Skeletal muscle tissue (tissue), 4 donors: Measurements from ENCODE around the gene TMEM119. TPM values are rescaled to one million over a fixed set of nuclear protein-coding genes. Genes with fewer than 3 reads are reported as not detected.

Experiments used
- H3K27ac ChIP-seq: one replicate; pipeline ENCODE4 v1.7.0; 2013; ENCODE audit warnings: mild to moderate bottlenecking, low read depth, low read length, inconsistent platforms
- H3K27me3 ChIP-seq, 3 donors: one replicate each; pipeline ENCODE4 v1.7.0; 2013; ENCODE audit warnings: low read length in 3 of 3; ENCODE audit not compliant: control insufficient read depth in 3 of 3, insufficient read depth in 3 of 3
- H3K36me3 ChIP-seq, 3 donors: one replicate each; pipeline ENCODE4 v1.7.0; 2013; ENCODE audit warnings: low read length in 3 of 3; ENCODE audit not compliant: control insufficient read depth in 3 of 3, insufficient read depth in 3 of 3
- H3K4me1 ChIP-seq, 3 donors: one replicate each; pipeline ENCODE4 v1.7.0; 2013; ENCODE audit warnings: low read length in 3 of 3, mild to moderate bottlenecking in 3 of 3; ENCODE audit not compliant: control insufficient read depth in 3 of 3, insufficient read depth in 3 of 3
- H3K4me3 ChIP-seq, 3 donors: one replicate each; pipeline ENCODE4 v1.7.0; 2013; ENCODE audit warnings: low read length in 3 of 3
- H3K9ac ChIP-seq, 3 donors: one replicate each; pipeline ENCODE4 v1.7.0; 2013; ENCODE audit warnings: low read length in 3 of 3, mild to moderate bottlenecking in 3 of 3, moderate library complexity in 2 of 3, low read depth in 1 of 3
- H3K9me3 ChIP-seq, 3 donors: one replicate each; pipeline ENCODE4 v1.7.0; 2013; ENCODE audit warnings: low read length in 3 of 3; ENCODE audit not compliant: control insufficient read depth in 3 of 3
- total RNA-seq: library from RNA; depleted of rRNA; stranded (reverse); fragments of >200 nt; gene quantifications from one replicate; pipeline ENCODE4 v1.2.3, GENCODE V29; 2014
- donor health status: Osteomylitis.

TMEM119 gene
- total RNA-seq, 1 donor from 2014 or later, result 37.1 TPM

GRCh38 chr12:108641446-108642268, 43.8 kb upstream of the TMEM119 start:
- Histone ChIP-seq H3K4me1 (peaks cover 27 to 52% (median 41%) of the 10 kb centered on the region in 3 donors), H3K9ac (no peak overlapping the region), H3K36me3 (peaks cover 13 to 21% (median 18%) of the 10 kb centered on the region in 3 donors), H3K4me3 (no peak overlapping the region), H3K9me3 (no peaks in the 10 kb centered on the region), H3K27ac (peak overlapping the region; percentile 52), H3K27me3 (peaks cover 0 to 16% (median 0%) of the 10 kb centered on the region in 3 donors)

- Histone ChIP-seq H3K27ac (no peak overlapping the region), H3K36me3 (peaks cover 6 to 14% (median 11%) of the 10 kb centered on the region in 3 donors), H3K27me3 (peaks cover 0 to 16% (median 0%) of the 10 kb centered on the region in 3 donors), H3K9ac (no peak overlapping the region), H3K4me3 (no peak overlapping the region), H3K9me3 (no peaks in the 10 kb centered on the region), H3K4me1 (peaks cover 24 to 51% (median 41%) of the 10 kb centered on the region in 3 donors)
These were observed 43.0 kb upstream of the TMEM119 start for GRCh38 chr12:108640802-108641445.

GRCh38 chr12:108638997-108639822, 41.3 kb upstream of the TMEM119 start:
- H3K4me1 ChIP-seq, result peaks cover 22 to 51% (median 44%) of the 10 kb centered on the region in 3 donors
- H3K36me3 ChIP-seq, result no peaks in the 10 kb centered on the region
- no peak overlapping the region for H3K27ac ChIP-seq
- H3K4me3 ChIP-seq, result no peak overlapping the region
- no peaks in the 10 kb centered on the region for H3K9me3 ChIP-seq
- H3K27me3 ChIP-seq, result peaks cover 0 to 19% (median 3%) of the 10 kb centered on the region in 3 donors
- peak overlapping the region in 1 of 3 donors; percentile 28 for H3K9ac ChIP-seq

- Histone ChIP-seq H3K4me3 (peak overlapping the region in 1 of 3 donors; percentile 49), H3K9ac (peak overlapping the region; percentile 12 to 66 (median 28)), H3K27ac (no peak overlapping the region), H3K27me3 (peaks cover 0 to 19% (median 3%) of the 10 kb centered on the region in 3 donors), H3K9me3 (no peaks in the 10 kb centered on the region), H3K36me3 (no peaks in the 10 kb centered on the region), H3K4me1 (peaks cover 14 to 53% (median 37%) of the 10 kb centered on the region in 3 donors)
These were observed 40.4 kb upstream of the TMEM119 start for GRCh38 chr12:108638141-108638827.

GRCh38 chr12:108637222-108637971, 39.5 kb upstream of the TMEM119 start:
- H3K27me3 ChIP-seq, result peaks cover 0 to 19% (median 3%) of the 10 kb centered on the region in 3 donors
- no peak overlapping the region for H3K27ac ChIP-seq
- no peak overlapping the region for H3K4me3 ChIP-seq
- H3K4me1 ChIP-seq, result peaks cover 14 to 48% (median 31%) of the 10 kb centered on the region in 3 donors
- no peaks in the 10 kb centered on the region for H3K9me3 ChIP-seq
- no peaks in the 10 kb centered on the region for H3K36me3 ChIP-seq
- H3K9ac ChIP-seq, result peak overlapping the region in 1 of 3 donors; percentile 23

GRCh38 chr12:108635997-108636808, 38.3 kb upstream of the TMEM119 start:
- H3K9ac ChIP-seq, result no peak overlapping the region
- no peaks in the 10 kb centered on the region for H3K36me3 ChIP-seq
- H3K4me3 ChIP-seq, result no peak overlapping the region
- H3K27me3 ChIP-seq, result peaks cover 0 to 19% (median 3%) of the 10 kb centered on the region in 3 donors
- H3K9me3 ChIP-seq, result no peaks in the 10 kb centered on the region
- no peak overlapping the region for H3K27ac ChIP-seq
- peaks cover 12 to 36% (median 21%) of the 10 kb centered on the region in 3 donors for H3K4me1 ChIP-seq

- no peak overlapping the region for H3K27ac ChIP-seq
- H3K9ac ChIP-seq, result no peak overlapping the region
- no peaks in the 10 kb centered on the region for H3K9me3 ChIP-seq
- H3K36me3 ChIP-seq, result no peaks in the 10 kb centered on the region
- no peak overlapping the region for H3K4me3 ChIP-seq
- H3K27me3 ChIP-seq, result peaks cover 0 to 19% (median 3%) of the 10 kb centered on the region in 3 donors
- H3K4me1 ChIP-seq, result peaks cover 12 to 38% (median 18%) of the 10 kb centered on the region in 3 donors
These were observed 37.5 kb upstream of the TMEM119 start for GRCh38 chr12:108635201-108635996.

GRCh38 chr12:108634341-108634751, 36.5 kb upstream of the TMEM119 start:
- H3K27ac ChIP-seq, result peak overlapping the region; percentile 56
- H3K4me1 ChIP-seq, result peaks cover 12 to 41% (median 19%) of the 10 kb centered on the region in 3 donors
- H3K4me3 ChIP-seq, result no peak overlapping the region
- H3K9ac ChIP-seq, result no peak overlapping the region
- no peaks in the 10 kb centered on the region for H3K9me3 ChIP-seq
- peaks cover 0 to 19% (median 3%) of the 10 kb centered on the region in 3 donors for H3K27me3 ChIP-seq
- no peaks in the 10 kb centered on the region for H3K36me3 ChIP-seq
